OCI-M2 (cell line): ENCODE results near the gene STRN.
"Not testable (repeated sequence)": the region's sequence is repeated elsewhere in the genome, so short reads cannot be mapped to it uniquely, and the experiment has no call there.

Experiments used
- DNase-seq: peaks from one replicate; lab custom pipeline; 2025; ENCODE audit not compliant: unreplicated experiment; lab: John Stamatoyannopoulos, UW

STRN gene

GRCh38 chr2:36915627-36916026 lies 50.7 kb downstream of the STRN start:
- no peak for DNase-seq

- DNase-seq, result no peak
These were observed 53.6 kb downstream of the STRN start for GRCh38 chr2:36912695-36913094.

- DNase-seq, result no peak
These were observed 55.3 kb downstream of the STRN start for GRCh38 chr2:36911012-36911411.

- DNase-seq, result no peak
These were observed 60.1 kb downstream of the STRN start for GRCh38 chr2:36906277-36906676.

- DNase-seq, result no peak
These were observed 61.7 kb downstream of the STRN start for GRCh38 chr2:36904636-36905035.

GRCh38 chr2:36902385-36903120 lies 63.8 kb downstream of the STRN start:
- no peak for DNase-seq

- no peak for DNase-seq
These were observed 73.5 kb downstream of the STRN start for GRCh38 chr2:36892805-36893204.

GRCh38 chr2:36889795-36890194 lies 76.5 kb downstream of the STRN start:
- DNase-seq, result no peak

- not testable (repeated sequence) for DNase-seq
These were observed 79.2 kb downstream of the STRN start for GRCh38 chr2:36887095-36887494.

GRCh38 chr2:36886664-36887063 lies 79.7 kb downstream of the STRN start:
- no peak for DNase-seq

GRCh38 chr2:36885605-36886004 lies 80.7 kb downstream of the STRN start:
- DNase-seq, result no peak

- no peak for DNase-seq
These were observed 83.8 kb downstream of the STRN start for GRCh38 chr2:36882532-36882931.

GRCh38 chr2:36881816-36882215 lies 84.5 kb downstream of the STRN start:
- DNase-seq, result no peak

GRCh38 chr2:36878429-36878828 lies 87.9 kb downstream of the STRN start:
- DNase-seq, result no peak

GRCh38 chr2:36871068-36871707 lies 95.1 kb downstream of the STRN start:
- no peak for DNase-seq

GRCh38 chr2:36869606-36870005 lies 96.7 kb downstream of the STRN start:
- DNase-seq, result no peak

- no peak for DNase-seq
These were observed 104.4 kb downstream of the STRN start for GRCh38 chr2:36861896-36862295.

GRCh38 chr2:36859366-36859792 lies 107.0 kb downstream of the STRN start:
- no peak for DNase-seq

GRCh38 chr2:36858551-36859365 lies 107.6 kb downstream of the STRN start:
- no peak for DNase-seq

- DNase-seq, result no peak
These were observed 108.6 kb downstream of the STRN start for GRCh38 chr2:36857713-36858112.

GRCh38 chr2:36855429-36855828 lies 110.9 kb downstream of the STRN start:
- no peak for DNase-seq

- DNase-seq, result no peak
These were observed 112.1 kb downstream of the STRN start for GRCh38 chr2:36854241-36854640.
